ENCODE data around the gene CD2BP2.

CD2BP2 gene

GRCh38 chr16:30368122-30368791 lies 13.1 kb upstream of the CD2BP2 start:
- H3K27me3 ChIP-seq: no peaks in the 10 kb centered on the region
- H3K36me3 ChIP-seq: peaks cover 34% of the 10 kb centered on the region
- H3K4me1 ChIP-seq (ENCODE audit: control insufficient read depth in 1 of 2, insufficient read depth in 1 of 2, low read depth in 1 of 2, low read length in 1 of 2): peaks cover 34 to 39% of the 10 kb centered on the region in 2 experiments
- no peak for TF ChIP-seq CTCF (IDR thresholded peaks at IDR 0.05)
- no peaks in the 10 kb centered on the region for H3K9me3 ChIP-seq
- peak overlapping the region; percentile 81 to 96 for H3K4me3 ChIP-seq (ENCODE audit: low read depth in 1 of 2, low read length in 1 of 2)
- H3K27ac ChIP-seq: peak overlapping the region; percentile 89

GRCh38 chr16:30367349-30368009 lies 12.4 kb upstream of the CD2BP2 start:
- H3K9me3 ChIP-seq: no peaks in the 10 kb centered on the region
- no peak for TF ChIP-seq CTCF (IDR thresholded peaks at IDR 0.05)
- H3K4me3 ChIP-seq (ENCODE audit: low read depth in 1 of 2, low read length in 1 of 2): peak overlapping the region; percentile 81 to 96
- peaks cover 42% of the 10 kb centered on the region for H3K36me3 ChIP-seq
- peak overlapping the region; percentile 89 for H3K27ac ChIP-seq
- no peaks in the 10 kb centered on the region for H3K27me3 ChIP-seq
- peaks cover 34 to 39% of the 10 kb centered on the region in 2 experiments for H3K4me1 ChIP-seq (ENCODE audit: control insufficient read depth in 1 of 2, insufficient read depth in 1 of 2, low read depth in 1 of 2, low read length in 1 of 2)

GRCh38 chr16:30366511-30366910 lies 11.4 kb upstream of the CD2BP2 start:
- H3K9me3 ChIP-seq: no peaks in the 10 kb centered on the region
- H3K27me3 ChIP-seq: no peaks in the 10 kb centered on the region
- no peak overlapping the region for H3K4me3 ChIP-seq (ENCODE audit: low read depth in 1 of 2, low read length in 1 of 2)
- H3K4me1 ChIP-seq (ENCODE audit: control insufficient read depth in 1 of 2, insufficient read depth in 1 of 2, low read depth in 1 of 2, low read length in 1 of 2): peaks cover 33 to 37% of the 10 kb centered on the region in 2 experiments
- no peak for TF ChIP-seq CTCF (IDR thresholded peaks at IDR 0.05)
- peaks cover 52% of the 10 kb centered on the region for H3K36me3 ChIP-seq
- H3K27ac ChIP-seq: peak overlapping the region; percentile 23

- Histone ChIP-seq H3K36me3 (peaks cover 64% of the 10 kb centered on the region), H3K27ac (no peak overlapping the region), H3K9me3 (no peaks in the 10 kb centered on the region), H3K27me3 (no peaks in the 10 kb centered on the region), H3K4me1 (ENCODE audit: control insufficient read depth in 1 of 2, insufficient read depth in 1 of 2, low read depth in 1 of 2, low read length in 1 of 2) (peaks cover 27 to 31% of the 10 kb centered on the region in 2 experiments), H3K4me3 (ENCODE audit: low read depth in 1 of 2, low read length in 1 of 2) (no peak overlapping the region)
- no peak for TF ChIP-seq CTCF (IDR thresholded peaks at IDR 0.05)
Observed at GRCh38 chr16:30365200-30365599, 10.1 kb upstream of the CD2BP2 start.

- Histone ChIP-seq H3K36me3 (peaks cover 94% of the 10 kb centered on the region), H3K27ac (no peak overlapping the region), H3K4me3 (ENCODE audit: low read depth in 1 of 2, low read length in 1 of 2) (no peak overlapping the region), H3K4me1 (ENCODE audit: control insufficient read depth in 1 of 2, insufficient read depth in 1 of 2, low read depth in 1 of 2, low read length in 1 of 2) (peaks cover 7 to 9% of the 10 kb centered on the region in 2 experiments), H3K9me3 (no peaks in the 10 kb centered on the region), H3K27me3 (no peaks in the 10 kb centered on the region)
- no peak for TF ChIP-seq CTCF (IDR thresholded peaks at IDR 0.05)
Observed at GRCh38 chr16:30361180-30361579, 6.1 kb upstream of the CD2BP2 start.

Measured in neutrophil (primary cell).